Activated CD4-positive, alpha-beta T cell treated with anti-CD3 and anti-CD28 coated beads, Interleukin-2, amount 50 U/mL, for 24 hours (primary cell): ENCODE results near the gene PHF5A.
"Not testable (repeated sequence)": the region's sequence is repeated elsewhere in the genome, so short reads cannot be mapped to it uniquely, and the experiment has no call there.

Source experiments
- DNase-seq, 2 donors: peaks; one replicate each; pipeline ENCODE4 v3.0.0-alpha.2; 2020; ENCODE audit warnings: low read depth in 1 of 2, low spot score in 1 of 2

Gene PHF5A

GRCh38 chr22:41488076-41488475 lies 19.6 kb upstream of the PHF5A start:
- no peak for DNase-seq

- no peak for DNase-seq
These were observed 18.8 kb upstream of the PHF5A start for GRCh38 chr22:41487037-41487935.

DNA sequence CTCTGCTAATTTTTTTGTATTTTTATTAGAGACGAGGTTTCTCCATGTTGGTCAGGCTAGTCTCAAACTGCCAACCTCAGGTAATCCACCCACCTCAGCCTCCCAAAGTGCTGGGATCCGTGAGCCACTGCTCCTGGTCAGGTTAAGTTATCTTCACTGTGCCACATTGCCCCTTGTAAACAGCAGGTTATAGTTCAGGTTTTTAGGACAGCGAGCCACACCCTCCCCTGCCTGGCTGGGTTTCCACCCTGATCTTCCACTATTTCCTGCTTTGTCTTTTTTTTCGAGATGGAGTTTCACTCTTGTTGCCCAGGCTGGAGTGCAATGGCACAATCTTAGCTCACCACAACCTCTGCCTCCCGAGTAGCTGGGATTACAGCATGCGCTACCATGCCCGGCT lies 16.5 kb upstream of the PHF5A start:
- no peak for DNase-seq

- no peak for DNase-seq
These were observed 13.9 kb upstream of the PHF5A start for GRCh38 chr22:41482319-41482935.

- DNase-seq = no peak
These were observed 13.4 kb upstream of the PHF5A start for GRCh38 chr22:41481925-41482318.

DNA sequence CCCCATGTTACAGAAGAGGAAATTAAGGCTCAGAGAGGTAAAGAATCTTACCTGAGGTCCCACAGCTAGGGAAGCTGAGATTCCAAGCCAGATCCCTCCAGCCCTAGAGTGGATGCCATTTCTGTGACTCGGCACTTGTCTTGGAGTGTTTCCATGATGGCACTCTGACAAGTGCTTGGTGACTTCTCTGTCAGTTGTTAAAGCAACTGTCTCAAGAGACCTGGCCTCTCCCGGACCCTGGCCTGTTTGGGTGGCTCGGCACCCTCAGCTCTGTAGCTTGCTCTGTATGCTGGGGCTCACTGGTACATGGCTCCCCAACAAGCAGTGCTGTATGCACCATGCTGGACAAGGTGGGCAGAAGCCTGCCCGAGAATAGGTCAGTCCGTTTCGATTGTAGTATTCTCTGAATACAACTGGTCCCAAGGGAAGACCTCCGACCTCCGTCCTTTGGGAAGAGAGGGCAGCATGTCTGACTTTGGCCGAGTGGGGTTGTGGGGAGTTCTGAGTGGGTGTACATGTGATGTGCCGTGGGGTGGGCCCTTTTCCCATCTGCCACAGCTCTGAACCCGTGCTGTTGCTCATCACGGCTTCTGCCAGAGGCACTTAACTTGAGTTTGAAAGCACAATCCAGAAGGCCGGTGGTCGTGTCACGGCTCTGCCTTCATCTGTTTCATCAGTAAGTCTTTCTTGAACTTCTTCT lies 12.8 kb upstream of the PHF5A start:
- DNase-seq = no peak

DNA sequence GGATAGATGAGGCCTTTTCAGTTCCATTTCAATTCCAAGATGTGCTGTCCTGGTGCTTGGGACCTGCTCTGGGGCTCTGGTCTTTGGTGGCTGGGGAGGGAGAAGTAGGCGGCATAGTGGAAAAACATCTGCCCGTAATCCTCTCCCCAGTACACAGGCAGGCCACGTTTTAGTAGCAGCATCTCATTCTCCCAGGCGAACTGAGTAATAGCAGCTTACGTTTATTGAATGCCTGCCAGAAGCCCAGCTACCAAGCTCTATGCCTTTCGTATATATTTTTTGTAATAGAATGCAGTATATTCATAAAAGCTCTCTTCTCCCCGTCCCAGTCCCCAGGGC lies 11.9 kb upstream of the PHF5A start:
- no peak for DNase-seq

DNA sequence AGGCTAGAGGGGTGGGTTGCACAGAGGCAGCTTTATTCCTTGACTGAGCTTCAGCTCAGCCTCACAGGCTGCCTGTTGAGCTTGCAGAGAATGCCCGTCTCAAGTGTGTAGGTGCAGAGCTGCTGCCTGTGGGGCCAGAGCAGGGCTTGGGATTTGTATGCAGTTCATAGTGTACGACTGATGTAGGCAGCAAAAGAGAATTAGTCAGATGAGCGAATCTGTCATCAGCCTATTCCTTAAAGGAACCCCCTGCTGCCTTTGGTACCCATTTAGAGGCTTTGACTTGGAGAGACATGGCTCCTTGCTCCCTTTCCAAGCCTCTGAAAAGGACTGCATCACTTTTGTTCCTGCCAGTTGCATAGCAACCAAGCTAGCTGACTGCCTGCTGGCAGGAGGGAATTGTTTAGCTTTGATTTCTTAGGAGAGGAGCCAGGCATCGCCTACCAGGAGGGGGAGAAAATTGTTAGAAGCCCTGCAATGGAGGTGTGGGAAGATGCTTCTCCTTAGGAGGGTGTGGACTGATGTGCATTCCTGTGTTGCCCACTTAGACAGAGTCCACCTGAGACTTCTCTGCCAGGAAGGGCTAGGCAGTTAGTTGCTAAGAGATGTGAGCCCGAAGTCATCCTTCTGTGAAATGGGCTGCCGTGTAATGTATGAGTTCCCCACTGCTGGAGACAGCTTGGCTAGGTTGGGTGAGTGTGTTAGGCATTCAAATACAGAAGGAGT lies 11.3 kb upstream of the PHF5A start:
- no peak for DNase-seq

- no peak for DNase-seq
These were observed 10.5 kb upstream of the PHF5A start for GRCh38 chr22:41478891-41479521.

DNA sequence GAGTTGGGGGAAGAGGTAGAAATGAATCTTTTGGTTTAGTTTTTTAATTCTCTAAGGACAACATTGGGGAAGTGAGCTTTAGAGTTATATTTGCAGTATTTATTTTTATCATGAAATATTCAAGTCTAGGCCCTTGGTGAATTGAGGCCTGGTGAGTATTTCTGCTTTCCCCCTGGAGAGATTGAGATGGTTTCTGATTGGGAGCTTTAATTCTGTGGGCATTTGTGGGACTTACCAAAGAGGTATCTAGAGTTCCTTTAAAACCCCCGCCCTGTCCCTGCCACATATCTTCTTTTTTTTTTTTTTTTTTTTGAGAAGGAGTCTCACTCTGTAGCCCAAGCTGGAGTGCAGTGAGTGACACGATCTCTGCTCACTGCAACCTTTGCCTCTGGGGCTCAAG lies 10.0 kb upstream of the PHF5A start:
- DNase-seq = no peak

GRCh38 chr22:41474872-41475451 lies 6.5 kb upstream of the PHF5A start:
- no peak for DNase-seq

DNA sequence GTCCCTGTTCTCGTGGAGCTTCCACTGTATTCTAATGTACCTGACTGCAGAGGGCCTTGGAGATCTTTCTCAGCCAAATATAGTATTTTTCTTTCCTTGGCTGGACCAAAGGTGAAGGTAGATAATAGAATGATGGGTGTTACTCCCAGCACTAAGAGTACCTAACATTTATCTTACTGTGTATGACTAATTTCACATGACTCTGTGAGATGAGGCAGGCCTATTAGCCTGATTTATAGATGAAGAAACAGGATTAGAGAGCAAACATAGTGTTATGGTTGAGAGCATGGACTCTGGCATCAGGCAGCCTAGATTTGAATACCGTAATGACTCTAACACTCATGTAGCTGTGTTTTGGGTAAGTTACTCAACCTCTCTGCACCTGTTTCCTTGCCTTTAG lies 3.1 kb upstream of the PHF5A start:
- no peak for DNase-seq

GRCh38 chr22:41470886-41471285 lies 2.4 kb upstream of the PHF5A start:
- no peak for DNase-seq

DNA sequence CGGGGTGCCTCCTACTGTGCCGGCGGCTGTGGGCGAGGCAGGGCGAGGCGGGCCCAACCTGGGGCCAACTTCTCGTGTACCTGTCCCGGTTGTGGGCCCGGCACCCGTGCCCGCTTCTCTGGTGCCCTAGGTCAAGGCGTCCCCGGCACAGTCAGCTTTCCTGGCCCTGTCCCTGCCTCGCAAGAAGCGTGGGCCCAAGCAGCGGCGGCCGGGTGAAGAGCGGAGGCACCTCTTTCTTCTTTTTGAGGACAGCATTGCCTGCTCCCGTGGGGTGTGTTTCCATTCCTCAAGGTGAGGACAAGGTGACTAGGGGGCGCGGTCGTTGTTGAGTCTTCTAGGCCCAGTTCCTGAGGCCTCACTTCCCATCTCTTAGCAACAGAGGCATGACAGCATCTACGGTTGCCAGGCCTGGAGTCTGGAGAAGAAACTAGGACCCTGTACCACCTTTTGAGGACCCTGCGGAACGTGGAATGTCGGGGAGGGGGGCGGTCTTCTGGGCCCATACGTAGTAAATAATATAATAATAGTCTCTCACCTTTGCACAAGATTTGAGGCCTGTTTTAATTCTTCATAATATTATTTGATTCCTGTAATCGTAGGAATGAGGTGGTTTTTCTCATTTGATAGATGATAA lies 843 bp upstream of the PHF5A start:
- peak in 1 of 2 donors; percentile 32 for DNase-seq

DNA sequence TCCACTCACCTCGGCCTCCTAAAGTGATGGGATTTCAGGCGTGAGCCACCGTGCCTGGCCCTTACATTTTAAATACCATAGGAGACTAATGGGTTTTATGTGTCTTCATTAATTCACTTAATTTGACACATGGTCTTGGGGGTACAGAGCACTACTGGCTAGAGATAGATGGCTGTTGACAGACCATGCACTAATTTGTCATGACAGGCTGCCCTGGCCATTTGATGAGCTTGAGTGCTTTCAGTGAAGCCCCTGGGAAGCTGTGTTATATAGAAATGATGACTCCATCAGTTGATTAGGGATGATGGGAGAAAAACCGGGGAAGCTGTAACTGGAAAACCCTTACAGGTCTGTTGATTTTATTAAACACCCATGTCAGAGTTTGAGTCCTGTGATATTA lies 6.6 kb downstream of the PHF5A start:
- DNase-seq = no peak

DNA sequence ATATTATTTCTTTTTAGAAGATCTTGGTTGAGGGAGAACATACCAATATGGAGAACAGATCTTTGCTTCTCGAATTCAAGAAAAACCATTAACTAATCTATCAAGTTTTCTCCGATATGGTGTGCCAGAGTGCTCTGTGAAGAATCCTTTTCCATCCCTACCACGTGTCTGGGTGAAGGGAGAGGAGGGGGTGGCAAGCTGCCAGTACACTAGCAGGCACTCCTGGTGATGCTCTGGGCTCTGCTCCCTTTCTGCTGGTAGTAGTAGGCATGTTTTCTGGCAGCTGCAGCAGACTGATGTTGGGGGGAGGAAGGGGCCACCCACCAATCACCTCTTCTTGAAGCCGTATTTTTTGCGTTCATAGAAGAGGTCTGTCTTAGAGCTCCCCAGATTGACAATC lies 8.4 kb downstream of the PHF5A start:
- DNase-seq = not testable (repeated sequence)

GRCh38 chr22:41459431-41459830 lies 9.1 kb downstream of the PHF5A start:
- DNase-seq = no peak

DNA sequence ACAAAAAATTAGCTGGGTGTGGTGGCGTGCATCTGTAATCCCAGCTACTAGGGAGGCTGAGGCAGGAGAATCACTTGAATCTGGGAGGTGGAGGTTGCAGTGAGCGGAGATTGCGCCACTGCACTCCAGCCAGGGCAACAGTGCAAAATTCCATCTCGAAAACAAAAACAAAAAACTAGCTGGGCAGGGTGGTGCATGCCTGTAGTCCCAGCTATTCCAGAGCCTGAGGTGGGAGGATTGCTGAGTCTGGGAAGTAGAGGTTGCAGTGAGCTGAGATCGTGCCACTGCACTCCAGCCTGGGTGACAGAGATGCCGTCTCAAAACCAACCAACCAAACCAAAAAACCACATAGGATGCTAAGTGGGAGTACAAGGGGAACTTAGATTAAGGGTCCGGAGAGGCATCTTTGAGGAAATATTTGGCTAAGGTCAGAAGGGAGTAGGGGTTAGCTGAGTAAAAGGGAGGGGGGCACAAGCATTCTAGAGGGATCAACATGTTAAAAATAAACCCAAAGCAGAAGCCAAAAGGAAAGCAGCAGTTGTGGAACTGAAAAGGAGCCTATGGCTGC lies 10.2 kb downstream of the PHF5A start:
- DNase-seq = no peak

DNA sequence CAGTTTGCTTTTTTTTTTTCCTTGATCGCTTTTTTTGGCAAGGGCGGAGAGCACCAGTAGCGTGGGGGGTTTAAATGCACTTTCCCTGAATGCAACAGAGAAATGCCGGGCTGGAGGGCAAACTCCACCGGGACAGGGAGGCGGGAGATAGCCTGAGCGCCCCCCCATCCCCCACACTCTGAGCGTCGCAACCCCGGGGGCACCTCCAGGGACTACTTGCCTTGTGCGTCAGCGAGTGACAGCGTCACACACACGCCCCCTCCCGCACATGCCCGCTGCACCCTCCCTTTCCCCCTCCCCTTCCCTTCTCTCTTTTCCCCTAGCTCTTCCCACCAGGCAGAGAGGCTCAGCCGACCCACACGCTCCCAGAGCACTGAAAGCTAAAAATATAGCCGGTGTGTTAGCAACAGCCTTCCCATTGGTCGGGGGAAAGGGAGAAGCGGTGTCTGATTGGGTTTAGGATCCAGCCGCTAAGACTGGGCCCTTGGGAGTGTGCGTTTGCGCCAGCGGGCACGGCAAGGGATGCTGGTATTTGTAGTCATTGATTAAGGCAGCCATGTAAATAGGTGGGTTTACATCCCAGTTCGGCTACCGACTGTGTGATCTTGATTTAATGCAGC lies 20.2 kb downstream of the PHF5A start:
- peak; percentile 71 to 93 for DNase-seq
